OCI-LY1 (cell line): ENCODE data around the gene SYTL5.

ENCODE experiments used
- CTCF ChIP-seq: fragments of 200-600 bp; sonication (generic), shearing (Covaris generic); IDR thresholded peaks from 2 replicates; pipeline ENCODE4 v1.5.1; 2017; ENCODE audit warnings: mild to moderate bottlenecking, antibody characterized with exemption, low read length, moderate library complexity, mixed read lengths
- EZH2 ChIP-seq: fragments of 200-600 bp; sonication (generic), shearing (Covaris generic); IDR thresholded peaks from 2 replicates; pipeline ENCODE4 v1.8.0; 2017; ENCODE audit warnings: borderline replicate concordance, mixed run types, mild to moderate bottlenecking, antibody characterized with exemption, low read length, moderate library complexity, mixed read lengths

- TF ChIP-seq EZH2 (no peak), CTCF (no peak)
Observed at GRCh38 chrX:38102875-38103274, 96.5 kb downstream of the SYTL5 start.
